NB4 (cell line): ENCODE results near the gene PLOD2.

Experiments used
- DNase-seq: peaks from one replicate; pipeline ENCODE4 v3.0.0; 2010; ENCODE audit warnings: low read depth
- H3K4me3 ChIP-seq: one replicate; pipeline ENCODE4 v1.5.1; 2011; ENCODE audit warnings: mild to moderate bottlenecking, low read depth, low read length, moderate library complexity
- CTCF ChIP-seq: IDR thresholded peaks from one replicate; pipeline ENCODE4 v1.5.1; 2012; ENCODE audit warnings: low read depth, low read length
- MAX ChIP-seq: IDR thresholded peaks from 2 replicates; pipeline ENCODE4 v1.6.1; 2011; ENCODE audit warnings: low read depth, low read length
- MYC ChIP-seq: IDR thresholded peaks from 2 replicates; pipeline ENCODE4 v1.6.1; 2011; ENCODE audit warnings: low read depth, low read length
- POLR2A ChIP-seq: IDR thresholded peaks from 2 replicates; pipeline ENCODE4 v1.6.1; 2011; ENCODE audit warnings: mild to moderate bottlenecking; ENCODE audit not compliant: insufficient read length; ENCODE audit errors: extremely low read depth

PLOD2 gene

DNA sequence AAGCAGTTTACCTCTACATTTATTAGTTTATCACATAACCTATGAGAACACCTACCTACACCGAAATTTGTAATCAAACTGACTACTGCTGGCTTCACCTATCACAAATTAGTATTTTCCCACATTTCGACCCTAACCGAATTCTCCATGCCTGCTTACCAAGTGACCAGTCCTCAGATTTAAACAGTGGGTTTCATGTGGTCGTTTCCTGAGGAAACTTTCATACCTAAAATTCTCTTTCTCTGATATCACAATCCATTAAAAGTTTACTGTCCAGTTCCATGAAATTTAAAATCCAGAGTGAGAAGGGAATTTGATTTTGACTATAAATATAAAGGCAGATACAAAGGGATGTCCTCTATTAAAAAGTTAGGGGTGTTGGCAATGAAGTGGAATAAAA lies 1.9 kb downstream of the PLOD2 start:
- TF ChIP-seq MYC (no peak), POLR2A (no peak), MAX (no peak), CTCF (no peak)
- no peak for DNase-seq
- H3K4me3 ChIP-seq: no peak overlapping the region

DNA sequence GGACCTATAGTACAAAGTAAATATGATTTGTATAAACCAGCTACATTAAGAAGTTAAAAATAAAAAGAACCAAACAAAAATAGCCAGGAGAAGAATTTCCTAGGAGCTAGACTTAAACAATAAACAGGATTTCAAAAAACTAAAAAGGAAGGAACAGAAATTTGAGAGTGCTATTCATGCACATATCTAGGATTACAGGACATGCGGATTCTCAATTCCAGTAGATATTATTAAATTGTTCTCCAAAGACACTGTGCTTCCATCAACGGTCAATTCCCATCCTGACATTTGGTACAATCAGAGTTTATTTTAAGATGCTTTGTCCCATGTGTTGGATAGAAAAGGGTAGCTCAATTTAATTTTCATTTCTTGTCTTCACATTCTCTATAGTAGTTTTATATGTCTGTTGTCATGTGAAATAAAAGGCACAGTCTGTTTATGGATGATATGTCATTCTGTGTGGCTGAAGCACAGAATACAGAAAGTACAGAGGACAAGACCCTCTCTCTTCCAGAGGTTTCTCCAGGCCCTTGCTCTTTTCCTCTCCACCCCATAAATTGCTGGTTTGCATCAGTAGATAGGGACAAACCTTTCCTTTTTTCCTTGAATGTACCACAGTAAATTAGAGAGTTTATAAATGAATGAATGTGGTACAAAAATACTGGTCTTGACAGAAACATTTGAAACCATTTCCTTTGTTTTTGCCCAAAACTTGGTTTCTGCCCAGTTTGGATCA lies 3.5 kb downstream of the PLOD2 start:
- TF ChIP-seq MYC: no peak
- no peak for TF ChIP-seq CTCF
- no peak for TF ChIP-seq MAX
- no peak for TF ChIP-seq POLR2A
- H3K4me3 ChIP-seq: no peak overlapping the region
- DNase-seq: no peak

DNA sequence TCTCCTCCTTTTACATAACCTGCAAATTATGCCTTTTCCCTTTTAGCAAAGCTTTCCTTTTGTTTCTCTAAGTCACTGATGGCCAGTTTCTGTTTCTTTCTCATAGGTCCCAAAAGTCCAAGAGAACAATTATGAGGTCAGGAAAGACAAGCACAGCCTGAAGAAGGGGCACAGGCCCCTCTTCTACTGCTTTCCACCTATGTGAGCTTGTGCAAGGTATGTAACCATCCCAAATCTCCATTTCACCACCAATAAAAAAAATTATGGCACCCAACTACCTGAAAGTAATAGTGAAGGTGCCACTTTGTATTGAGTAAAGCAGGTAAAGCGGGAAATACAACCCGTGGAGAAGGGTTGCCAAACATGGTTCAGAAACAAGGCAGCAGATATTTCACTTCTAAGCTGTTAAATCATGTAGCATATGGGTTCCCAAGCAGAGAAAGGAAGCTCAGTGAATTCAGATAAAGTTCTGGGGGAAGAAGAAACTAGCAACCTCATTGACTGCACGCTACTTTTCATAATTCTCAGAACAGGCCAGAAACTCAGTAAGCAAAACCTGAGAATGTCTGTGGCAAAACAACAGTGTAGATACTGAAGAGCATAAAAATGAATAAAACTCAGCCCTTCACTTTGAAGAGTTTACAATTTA lies 4.2 kb downstream of the PLOD2 start:
- H3K4me3 ChIP-seq: no peak overlapping the region

GRCh38 chr3:146156095-146156494 lies 4.9 kb downstream of the PLOD2 start:
- H3K4me3 ChIP-seq: no peak overlapping the region
- TF ChIP-seq MAX: no peak
- TF ChIP-seq POLR2A: no peak
- TF ChIP-seq MYC: no peak
- no peak for TF ChIP-seq CTCF
- no peak for DNase-seq

More for the DNA sequence above, 4.2 kb downstream of the PLOD2 start:
- no peak for TF ChIP-seq POLR2A
- TF ChIP-seq MYC: no peak
- no peak for TF ChIP-seq MAX
- no peak for TF ChIP-seq CTCF
- no peak for DNase-seq

- DNase-seq: no peak
- TF ChIP-seq MYC: no peak
- no peak overlapping the region for H3K4me3 ChIP-seq
Observed at GRCh38 chr3:146154995-146155394, 6.0 kb downstream of the PLOD2 start.

DNA sequence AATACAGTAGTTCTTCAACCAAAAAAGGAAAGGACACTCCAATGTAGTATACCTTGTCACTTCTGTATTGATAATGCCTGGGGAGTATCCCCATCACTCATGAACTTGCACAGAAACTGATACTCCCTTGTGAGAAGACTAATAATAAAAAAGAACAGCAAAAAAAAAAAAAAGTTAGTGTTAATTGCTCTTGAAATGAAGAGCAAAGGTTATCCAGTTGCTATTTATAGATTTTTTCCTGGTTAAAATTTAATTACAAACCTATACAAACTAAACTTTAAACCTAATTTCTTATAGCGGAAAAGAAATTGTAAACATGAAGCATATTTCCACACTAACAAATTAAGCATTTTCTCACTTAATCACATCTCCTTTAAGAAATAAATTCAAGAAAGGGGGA lies 6.7 kb downstream of the PLOD2 start:
- TF ChIP-seq CTCF (no peak), MAX (no peak), MYC (no peak), POLR2A (no peak)
- DNase-seq: no peak
- no peak overlapping the region for H3K4me3 ChIP-seq
